Mammary epithelial cell (primary cell): ENCODE data around the gene LPCAT1.

ENCODE experiments used
- EZH2 ChIP-seq: IDR thresholded peaks from 2 replicates; pipeline ENCODE4 v1.6.1; 2012; ENCODE audit warnings: low read length, inconsistent platforms, borderline replicate concordance
- TF ChIP-seq, protein P1 (sequence below), 2 donors: IDR thresholded peaks in 1 of 2; conservative IDR thresholded peaks in 1 of 2; 2 replicates each; pipeline ENCODE4 v1.5.1; 2011 to 2012; ENCODE audit warnings: inconsistent platforms in 2 of 2, low read length in 2 of 2, mild to moderate bottlenecking in 2 of 2, control low read depth in 1 of 2, low read depth in 1 of 2; ENCODE audit not compliant: insufficient read depth in 1 of 2; ENCODE audit errors: extremely low read depth in 1 of 2

DNA sequence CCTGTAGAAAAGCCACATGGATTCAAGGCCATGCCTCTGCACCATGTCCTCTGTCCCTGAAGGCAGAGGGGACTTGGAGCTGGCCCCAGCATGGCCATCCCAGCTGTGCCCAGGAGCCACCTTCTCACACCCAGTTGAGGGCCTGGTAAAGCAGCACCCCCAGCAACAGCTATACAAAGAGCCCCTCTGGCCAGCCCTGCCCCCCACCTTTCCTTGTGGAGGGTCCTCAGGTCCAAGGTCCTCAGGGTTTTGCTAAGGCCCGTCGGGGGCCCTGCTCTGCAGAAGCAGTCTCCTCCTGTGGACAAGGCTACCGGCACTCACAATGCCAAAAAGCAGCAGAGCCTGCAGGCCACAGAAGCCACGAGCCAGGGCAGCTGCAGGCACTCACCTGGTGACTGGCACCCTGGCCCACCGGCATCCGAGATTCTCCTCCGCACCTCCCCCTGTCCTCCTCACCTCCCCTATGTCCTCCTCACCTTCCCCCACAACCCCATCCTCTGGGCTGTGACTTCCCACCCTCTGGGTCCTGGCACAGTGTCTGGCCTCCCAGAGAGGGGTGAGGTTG lies 39.9 kb upstream of the LPCAT1 start:
- TF ChIP-seq, protein P1, sequence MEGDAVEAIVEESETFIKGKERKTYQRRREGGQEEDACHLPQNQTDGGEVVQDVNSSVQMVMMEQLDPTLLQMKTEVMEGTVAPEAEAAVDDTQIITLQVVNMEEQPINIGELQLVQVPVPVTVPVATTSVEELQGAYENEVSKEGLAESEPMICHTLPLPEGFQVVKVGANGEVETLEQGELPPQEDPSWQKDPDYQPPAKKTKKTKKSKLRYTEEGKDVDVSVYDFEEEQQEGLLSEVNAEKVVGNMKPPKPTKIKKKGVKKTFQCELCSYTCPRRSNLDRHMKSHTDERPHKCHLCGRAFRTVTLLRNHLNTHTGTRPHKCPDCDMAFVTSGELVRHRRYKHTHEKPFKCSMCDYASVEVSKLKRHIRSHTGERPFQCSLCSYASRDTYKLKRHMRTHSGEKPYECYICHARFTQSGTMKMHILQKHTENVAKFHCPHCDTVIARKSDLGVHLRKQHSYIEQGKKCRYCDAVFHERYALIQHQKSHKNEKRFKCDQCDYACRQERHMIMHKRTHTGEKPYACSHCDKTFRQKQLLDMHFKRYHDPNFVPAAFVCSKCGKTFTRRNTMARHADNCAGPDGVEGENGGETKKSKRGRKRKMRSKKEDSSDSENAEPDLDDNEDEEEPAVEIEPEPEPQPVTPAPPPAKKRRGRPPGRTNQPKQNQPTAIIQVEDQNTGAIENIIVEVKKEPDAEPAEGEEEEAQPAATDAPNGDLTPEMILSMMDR (conservative IDR thresholded peaks at IDR 0.05 in 1 of 2, IDR thresholded peaks at IDR 0.05 in 1 of 2; ENCODE audit: extremely low read depth in 1 of 2, insufficient read depth in 1 of 2, low read depth in 1 of 2, low read length in 2 of 2) = no peak
- no peak for TF ChIP-seq EZH2
